ENCODE results near the gene HECW1. TPM values are rescaled to one million over a fixed set of nuclear protein-coding genes. Genes with fewer than 3 reads are reported as not detected.
"Not testable (repeated sequence)": the region's sequence is repeated elsewhere in the genome, so short reads cannot be mapped to it uniquely, and the experiment has no call there.

Gene HECW1
- total RNA-seq, 1 experiment from 2014 or later: 19.1 TPM

DNA sequence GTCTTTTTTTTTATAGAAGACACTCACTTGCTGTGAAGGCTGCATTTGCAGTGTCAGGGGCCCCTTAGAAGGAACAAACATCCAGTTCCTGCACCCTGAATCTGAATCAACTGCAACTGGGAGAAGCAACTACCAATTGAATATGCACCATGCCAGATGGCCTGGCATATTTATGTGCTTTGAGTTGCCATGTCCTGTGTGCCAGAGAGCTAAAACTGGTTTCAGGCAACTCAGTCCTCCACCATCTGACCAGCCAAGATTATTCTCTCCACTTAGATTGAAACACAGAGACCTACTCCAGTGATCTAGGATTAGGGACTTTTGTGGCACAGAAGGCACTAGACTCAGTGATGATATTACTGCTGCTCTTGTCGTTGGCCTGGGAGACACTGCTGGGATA lies 225.4 kb downstream of the HECW1 start:
- Histone ChIP-seq H3K27me3 (replicated peaks) (no peaks in the 10 kb centered on the region), H3K4me3 (no peak overlapping the region), H3K4me1 (replicated peaks) (no peaks in the 10 kb centered on the region), H3K27ac (no peak overlapping the region), H3K9me3 (replicated peaks) (no peaks in the 10 kb centered on the region), H3K36me3 (no peaks in the 10 kb centered on the region)
- no peak for DNase-seq (ENCODE audit: low read depth in 1 of 2, low spot score in 2 of 2)

DNA sequence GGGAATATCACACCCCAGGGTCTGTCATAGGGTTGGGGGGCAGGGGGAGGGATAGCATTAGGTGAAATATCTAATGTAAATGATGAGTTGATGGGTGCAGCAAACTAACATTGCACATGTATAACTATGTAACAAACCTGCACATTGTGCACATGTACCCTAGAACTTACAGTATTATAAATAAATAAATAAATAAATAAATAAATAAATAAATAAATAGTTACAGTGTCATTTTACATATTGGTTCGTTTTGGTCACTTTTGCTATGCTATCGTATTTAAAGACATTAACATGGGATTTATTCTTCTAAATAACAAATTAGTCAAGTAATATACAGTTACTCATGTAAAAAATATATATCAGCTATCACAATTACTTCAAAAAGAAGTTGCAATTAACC lies 228.7 kb downstream of the HECW1 start:
- Histone ChIP-seq H3K36me3 (no peaks in the 10 kb centered on the region), H3K4me1 (replicated peaks) (no peaks in the 10 kb centered on the region), H3K27ac (no peak overlapping the region), H3K4me3 (no peak overlapping the region), H3K9me3 (replicated peaks) (no peaks in the 10 kb centered on the region), H3K27me3 (replicated peaks) (no peaks in the 10 kb centered on the region)
- no peak for DNase-seq (ENCODE audit: low read depth in 1 of 2, low spot score in 2 of 2)

GRCh38 chr7:43343417-43343816 lies 231.0 kb downstream of the HECW1 start:
- not testable (repeated sequence) for H3K4me3 ChIP-seq; H3K27ac ChIP-seq; H3K36me3 ChIP-seq; H3K9me3 ChIP-seq (replicated peaks); H3K4me1 ChIP-seq (replicated peaks); DNase-seq (ENCODE audit: low read depth in 1 of 2, low spot score in 2 of 2); H3K27me3 ChIP-seq (replicated peaks)

DNA sequence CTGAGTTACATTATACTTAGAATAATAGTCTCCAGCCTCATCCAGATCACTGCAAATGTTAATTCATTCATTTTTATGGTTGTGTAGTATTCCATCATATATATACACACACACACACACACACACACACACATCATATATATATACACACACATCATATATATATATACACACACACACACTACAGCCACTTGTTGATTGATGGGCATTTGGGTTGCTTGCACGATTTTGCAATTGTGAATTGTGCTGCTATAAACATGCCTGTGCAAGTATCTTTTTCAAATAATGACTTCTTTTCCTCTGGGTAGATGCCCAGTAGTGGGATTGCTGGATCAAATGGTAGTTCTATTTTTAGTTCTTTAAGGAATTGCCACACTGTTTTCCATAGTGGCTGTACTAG lies 233.2 kb downstream of the HECW1 start:
- H3K36me3 ChIP-seq; H3K27ac ChIP-seq; H3K4me3 ChIP-seq; H3K27me3 ChIP-seq (replicated peaks); DNase-seq (ENCODE audit: low read depth in 1 of 2, low spot score in 2 of 2); H3K9me3 ChIP-seq (replicated peaks); H3K4me1 ChIP-seq (replicated peaks): not testable (repeated sequence)

DNA sequence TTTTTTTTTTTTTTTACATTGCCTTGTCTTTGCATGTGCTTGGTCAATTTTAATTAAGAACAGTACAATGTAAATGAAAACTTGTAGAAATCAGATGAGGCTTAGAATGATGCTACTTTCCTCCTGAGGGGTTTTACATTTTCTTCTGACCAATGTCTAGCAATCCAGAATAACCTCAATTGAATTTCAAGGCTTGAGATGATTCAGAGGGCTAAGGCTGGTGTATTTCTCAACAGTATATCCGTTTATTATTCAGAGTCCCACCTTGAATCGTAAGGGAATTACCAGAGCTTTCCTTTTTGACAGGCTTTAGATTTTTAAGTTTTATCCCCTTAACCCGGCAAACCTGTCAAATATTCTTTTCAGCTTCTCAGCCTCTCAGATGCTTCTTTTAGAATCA lies 239.2 kb downstream of the HECW1 start:
- Histone ChIP-seq H3K4me1 (replicated peaks) (no peaks in the 10 kb centered on the region), H3K9me3 (replicated peaks) (no peaks in the 10 kb centered on the region; the same call in 1 of the 2 replicates), H3K4me3 (no peak overlapping the region), H3K27me3 (replicated peaks) (no peaks in the 10 kb centered on the region), H3K36me3 (no peaks in the 10 kb centered on the region), H3K27ac (no peak overlapping the region)
- DNase-seq (ENCODE audit: low read depth in 1 of 2, low spot score in 2 of 2): no peak

DNA sequence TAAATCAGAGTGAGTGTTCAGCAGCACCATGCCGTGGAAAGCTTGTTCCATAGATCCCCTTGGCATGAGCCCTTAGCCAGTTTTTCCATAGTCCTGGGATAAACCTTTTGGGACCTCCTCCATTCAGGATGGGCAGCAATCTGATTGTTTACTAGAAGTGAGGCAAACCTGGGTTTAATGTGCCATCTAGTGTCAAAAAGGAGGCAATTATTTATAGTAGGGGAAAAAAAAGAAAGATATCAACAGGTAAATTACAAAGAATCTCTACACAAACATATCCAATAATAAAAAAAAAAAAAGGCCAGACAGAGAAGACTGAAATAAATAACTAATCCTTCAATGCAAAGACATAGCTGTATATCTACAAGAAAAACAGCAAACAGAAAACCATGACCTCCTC lies 241.5 kb downstream of the HECW1 start:
- Histone ChIP-seq H3K27ac (no peak overlapping the region), H3K27me3 (replicated peaks) (no peaks in the 10 kb centered on the region), H3K4me3 (no peak overlapping the region), H3K36me3 (no peaks in the 10 kb centered on the region), H3K9me3 (replicated peaks) (no peaks in the 10 kb centered on the region; the same call in 1 of the 2 replicates), H3K4me1 (replicated peaks) (no peaks in the 10 kb centered on the region)
- DNase-seq (ENCODE audit: low read depth in 1 of 2, low spot score in 2 of 2): no peak

DNA sequence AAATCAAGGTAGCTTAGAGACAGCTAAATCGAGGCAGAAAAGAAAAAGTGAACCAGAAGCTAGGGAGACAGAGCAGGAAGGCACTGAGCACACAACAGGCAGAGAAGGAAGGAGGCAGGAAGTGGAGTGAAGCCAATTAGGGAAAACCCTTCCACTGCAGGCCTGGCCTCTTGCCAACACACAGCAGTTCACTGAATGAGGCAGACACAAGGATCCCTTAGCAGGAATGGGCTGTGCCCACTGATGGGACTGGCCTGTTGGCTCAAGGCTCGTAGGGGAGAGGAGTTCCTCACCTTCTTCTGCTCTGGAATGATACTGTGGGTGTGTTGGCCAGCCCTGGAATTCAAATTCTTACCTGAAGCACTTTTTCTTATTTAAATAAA lies 250.2 kb downstream of the HECW1 start:
- DNase-seq (ENCODE audit: low read depth in 1 of 2, low spot score in 2 of 2): no peak
- H3K4me3 ChIP-seq: no peak overlapping the region
- no peaks in the 10 kb centered on the region for H3K27me3 ChIP-seq (replicated peaks)
- H3K9me3 ChIP-seq (replicated peaks): no peaks in the 10 kb centered on the region
- H3K36me3 ChIP-seq: no peaks in the 10 kb centered on the region
- H3K4me1 ChIP-seq (replicated peaks): no peaks in the 10 kb centered on the region
- H3K27ac ChIP-seq: no peak overlapping the region

DNA sequence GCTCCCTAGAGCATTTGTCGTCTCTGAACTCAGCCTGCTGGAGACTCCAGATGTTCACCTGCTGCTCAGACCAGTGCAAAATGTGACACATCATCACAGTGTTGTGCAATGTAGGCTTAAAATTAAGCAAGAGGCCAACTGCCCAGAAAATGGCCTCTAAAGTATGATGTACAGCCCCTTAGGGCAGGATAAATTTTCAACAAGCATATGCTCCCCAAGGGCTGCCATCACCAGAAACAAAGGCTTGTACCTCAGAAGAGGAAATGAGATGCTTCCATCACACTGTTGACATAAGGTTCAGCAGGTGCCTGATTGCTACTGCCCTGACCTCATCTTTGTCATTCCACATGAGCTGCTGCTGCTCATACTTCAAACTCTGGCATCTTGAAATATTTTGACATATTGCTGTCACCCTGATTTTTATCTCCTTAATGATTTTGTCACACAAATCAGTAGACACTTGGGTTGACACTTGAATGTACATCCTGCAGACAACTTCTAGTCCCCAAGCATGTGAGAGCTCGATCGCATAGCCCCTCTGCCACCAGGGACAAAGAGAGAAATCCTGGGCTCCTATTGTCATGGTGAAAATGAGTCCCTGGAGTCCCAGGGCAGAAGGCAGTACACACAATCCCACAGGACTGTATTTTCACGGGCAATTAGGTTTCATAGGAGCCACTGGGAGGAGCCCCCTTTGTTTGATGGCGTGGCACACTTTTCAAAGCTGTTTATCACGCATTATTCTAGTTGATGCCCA lies 250.8 kb downstream of the HECW1 start:
- no peaks in the 10 kb centered on the region for H3K27me3 ChIP-seq (replicated peaks)
- H3K27ac ChIP-seq: no peak overlapping the region
- no peaks in the 10 kb centered on the region for H3K9me3 ChIP-seq (replicated peaks)
- H3K4me3 ChIP-seq: no peak overlapping the region
- no peaks in the 10 kb centered on the region for H3K4me1 ChIP-seq (replicated peaks)
- DNase-seq (ENCODE audit: low read depth in 1 of 2, low spot score in 2 of 2): no peak
- no peaks in the 10 kb centered on the region for H3K36me3 ChIP-seq

DNA sequence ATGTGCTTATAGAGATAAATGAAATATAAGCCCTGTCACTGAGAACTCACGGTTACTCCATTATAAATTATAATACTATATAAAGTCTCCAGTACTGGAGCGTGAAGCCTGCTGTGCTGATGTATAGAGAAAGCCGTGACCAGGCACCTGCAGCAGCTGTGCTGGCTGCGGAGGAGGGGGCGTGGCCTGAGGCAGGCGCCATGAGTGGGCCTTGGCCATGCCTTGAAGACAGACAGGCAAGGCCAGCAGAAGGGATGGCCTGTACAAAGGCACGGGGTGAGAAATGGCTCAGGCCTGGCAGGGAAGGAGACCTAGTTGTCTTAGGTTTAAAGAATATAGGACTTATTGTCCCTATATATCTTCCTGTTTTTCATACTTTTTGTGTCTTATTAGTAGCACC lies 251.9 kb downstream of the HECW1 start:
- Histone ChIP-seq H3K27ac (no peak overlapping the region), H3K4me1 (replicated peaks) (no peaks in the 10 kb centered on the region), H3K4me3 (no peak overlapping the region), H3K36me3 (no peaks in the 10 kb centered on the region), H3K9me3 (replicated peaks) (no peaks in the 10 kb centered on the region), H3K27me3 (replicated peaks) (no peaks in the 10 kb centered on the region)
- DNase-seq (ENCODE audit: low read depth in 1 of 2, low spot score in 2 of 2): no peak

GRCh38 chr7:43372676-43373355 lies 260.4 kb downstream of the HECW1 start:
- H3K4me1 ChIP-seq (replicated peaks): no peaks in the 10 kb centered on the region
- no peak overlapping the region for H3K4me3 ChIP-seq
- H3K27me3 ChIP-seq (replicated peaks): no peaks in the 10 kb centered on the region
- DNase-seq (ENCODE audit: low read depth in 1 of 2, low spot score in 2 of 2): no peak
- H3K9me3 ChIP-seq (replicated peaks): no peaks in the 10 kb centered on the region
- H3K36me3 ChIP-seq: no peaks in the 10 kb centered on the region
- H3K27ac ChIP-seq: no peak overlapping the region

GRCh38 chr7:43377196-43377960 lies 264.9 kb downstream of the HECW1 start:
- Histone ChIP-seq H3K36me3 (no peaks in the 10 kb centered on the region), H3K4me1 (replicated peaks) (no peaks in the 10 kb centered on the region), H3K4me3 (no peak overlapping the region), H3K27ac (no peak overlapping the region), H3K9me3 (replicated peaks) (no peaks in the 10 kb centered on the region), H3K27me3 (replicated peaks) (no peaks in the 10 kb centered on the region)
- no peak for DNase-seq (ENCODE audit: low read depth in 1 of 2, low spot score in 2 of 2)

DNA sequence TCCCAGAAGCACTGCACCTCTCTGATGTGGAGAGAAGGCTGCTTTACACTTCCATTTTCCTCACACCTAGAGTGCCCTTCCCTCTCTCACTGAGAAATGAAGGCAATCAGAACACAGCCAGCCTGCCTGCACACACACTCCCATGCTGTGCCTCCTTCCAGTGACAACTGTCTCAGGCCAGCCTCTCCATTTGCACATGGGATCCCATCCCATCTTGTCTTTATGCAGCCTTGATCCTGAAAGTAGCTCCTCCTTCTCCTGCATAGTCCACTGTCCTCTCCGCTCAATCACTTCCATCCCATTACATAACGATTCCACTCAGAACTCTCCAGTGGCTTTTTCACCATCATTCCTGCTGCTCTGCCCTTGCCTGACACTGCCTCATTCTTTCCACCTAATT lies 266.8 kb downstream of the HECW1 start:
- Histone ChIP-seq H3K27ac (no peak overlapping the region), H3K9me3 (replicated peaks) (no peaks in the 10 kb centered on the region), H3K4me1 (replicated peaks) (no peaks in the 10 kb centered on the region), H3K36me3 (no peaks in the 10 kb centered on the region), H3K27me3 (replicated peaks) (no peaks in the 10 kb centered on the region), H3K4me3 (no peak overlapping the region)
- DNase-seq (ENCODE audit: low read depth in 1 of 2, low spot score in 2 of 2): no peak

- H3K27me3 ChIP-seq (replicated peaks): no peaks in the 10 kb centered on the region
- H3K4me1 ChIP-seq (replicated peaks): no peaks in the 10 kb centered on the region
- H3K9me3 ChIP-seq (replicated peaks): peaks cover 4% of the 10 kb centered on the region; the same call in 1 of the 2 replicates
- H3K36me3 ChIP-seq: no peaks in the 10 kb centered on the region
- DNase-seq (ENCODE audit: low read depth in 1 of 2, low spot score in 2 of 2): no peak
- H3K4me3 ChIP-seq: no peak overlapping the region
- H3K27ac ChIP-seq: no peak overlapping the region
These were observed 272.3 kb downstream of the HECW1 start for GRCh38 chr7:43384616-43385308.

GRCh38 chr7:43385309-43385680 lies 272.8 kb downstream of the HECW1 start:
- H3K27me3 ChIP-seq (replicated peaks): no peaks in the 10 kb centered on the region
- H3K4me1 ChIP-seq (replicated peaks): no peaks in the 10 kb centered on the region
- no peak overlapping the region for H3K4me3 ChIP-seq
- H3K36me3 ChIP-seq: no peaks in the 10 kb centered on the region
- no peak for DNase-seq (ENCODE audit: low read depth in 1 of 2, low spot score in 2 of 2)
- H3K27ac ChIP-seq: no peak overlapping the region
- peaks cover 4% of the 10 kb centered on the region; the same call in 1 of the 2 replicates for H3K9me3 ChIP-seq (replicated peaks)
